ENCODE results near the gene PNMA6E. TPM values are rescaled to one million over a fixed set of nuclear protein-coding genes. Genes with fewer than 3 reads are reported as not detected.

PNMA6E gene
- total and polyA plus RNA-seq, 2 of the 13 experiments (the other 11 are each of a cell fraction or from before 2014, with no cell fraction given), result not detected

Small RNAs within 50 kb of the gene (small RNA-seq; reads per million reads assigned to genes)
- gene AC152007.1 (ENCODE audit: insufficient read depth in 2 of 3, insufficient read length in 3 of 3, low read depth in 2 of 3, low replicate concordance in 1 of 3), result 0 reads per million in 3 experiments
- gene RN7SL667P (ENCODE audit: insufficient read depth in 2 of 3, insufficient read length in 3 of 3, low read depth in 2 of 3, low replicate concordance in 1 of 3), result 0 reads per million in 3 experiments

Other genes starting within 250 kb of the PNMA6E start
- not detected in 2 replicates for gene MAGEA1, start 222.1 kb downstream of the PNMA6E start, total RNA-seq (2016; rRNA removed; fragmentation: Illumina TruSeq; extraction: Trizol)
- gene MAGEA1, start 222.1 kb downstream of the PNMA6E start, polyA plus RNA-seq (2011; rRNA removed), result not detected in 2 replicates
- gene PNMA6F, start 79.6 kb downstream of the PNMA6E start, total RNA-seq (2016; rRNA removed; fragmentation: Illumina TruSeq; extraction: Trizol), result not detected in 2 replicates
- not detected in 2 replicates for gene PNMA6F, start 79.6 kb downstream of the PNMA6E start, polyA plus RNA-seq (2011; rRNA removed)
- 6.4 and 9.5 TPM in 2 replicates for gene ZNF275, start 67.2 kb downstream of the PNMA6E start, total RNA-seq (2016; rRNA removed; fragmentation: Illumina TruSeq; extraction: Trizol)
- 11.1 and 11.8 TPM in 2 replicates for gene ZNF275, start 67.2 kb downstream of the PNMA6E start, polyA plus RNA-seq (2011; rRNA removed)
- gene ZFP92, start 10.1 kb upstream of the PNMA6E start, total RNA-seq (2016; rRNA removed; fragmentation: Illumina TruSeq; extraction: Trizol), result 0.02 and 0.03 TPM in 2 replicates
- gene ZFP92, start 10.1 kb upstream of the PNMA6E start, polyA plus RNA-seq (2011; rRNA removed), result not detected in 2 replicates
- 0.18 TPM in 1 of 2 replicates, not detected in the other for gene TREX2, start 44.7 kb upstream of the PNMA6E start, total RNA-seq (2016; rRNA removed; fragmentation: Illumina TruSeq; extraction: Trizol)
- gene TREX2, start 44.7 kb upstream of the PNMA6E start, polyA plus RNA-seq (2011; rRNA removed), result 0.13 and 0.17 TPM in 2 replicates
- gene HAUS7, start 69.2 kb upstream of the PNMA6E start, total RNA-seq (2016; rRNA removed; fragmentation: Illumina TruSeq; extraction: Trizol), result 42.4 and 52.1 TPM in 2 replicates
- gene HAUS7, start 69.2 kb upstream of the PNMA6E start, polyA plus RNA-seq (2011; rRNA removed), result 9.1 and 10.9 TPM in 2 replicates
- 0.18 TPM in 1 of 2 replicates, not detected in the other for gene BGN, start 93.6 kb upstream of the PNMA6E start, total RNA-seq (2016; rRNA removed; fragmentation: Illumina TruSeq; extraction: Trizol)
- 0.40 and 0.63 TPM in 2 replicates for gene BGN, start 93.6 kb upstream of the PNMA6E start, polyA plus RNA-seq (2011; rRNA removed)
- gene ATP2B3, start 116.3 kb upstream of the PNMA6E start, total RNA-seq (2016; rRNA removed; fragmentation: Illumina TruSeq; extraction: Trizol), result not detected in 2 replicates
- gene ATP2B3, start 116.3 kb upstream of the PNMA6E start, polyA plus RNA-seq (2011; rRNA removed), result not detected in 2 replicates
- 23.7 and 25.5 TPM in 2 replicates for gene CCNQ, start 197.8 kb upstream of the PNMA6E start, total RNA-seq (2016; rRNA removed; fragmentation: Illumina TruSeq; extraction: Trizol)
- gene CCNQ, start 197.8 kb upstream of the PNMA6E start, polyA plus RNA-seq (2011; rRNA removed), result 15.0 and 22.0 TPM in 2 replicates
- 357 and 435 TPM in 2 replicates for gene DUSP9, start 245.9 kb upstream of the PNMA6E start, total RNA-seq (2016; rRNA removed; fragmentation: Illumina TruSeq; extraction: Trizol)
- 235 and 335 TPM in 2 replicates for gene DUSP9, start 245.9 kb upstream of the PNMA6E start, polyA plus RNA-seq (2011; rRNA removed)

Data from HepG2 (cell line).